HepG2 (cell line): ENCODE data around the gene ARID3C. TPM values are rescaled to one million over a fixed set of nuclear protein-coding genes. Genes with fewer than 3 reads are reported as not detected.

Experiments used
- ATAC-seq: fragments of 200-7000 bp; cut with Tn5 transposase; 3 replicates; pipeline ENCODE4 v1.9.1; 2020; ENCODE audit warnings: mild to moderate bottlenecking, moderate library complexity
- BruUV-seq: library from RNA; stranded (reverse); fragments of 400-500 nt; replicated peaks from 2 replicates; lab custom pipeline; 2021; lab: Mats Ljungman, UMichigan
- CTCF ChIA-PET: fragments of 300-600 bp; formaldehyde crosslinking; extraction: SDS; loops from one replicate; lab custom pipeline; 2021; ENCODE audit warnings: low total read pairs, inconsistent platforms, low intra/inter-chr PET ratio; lab: Yijun Ruan, JAX
- POLR2A ChIA-PET: fragments of 350-600 bp; sonication (Branson Sonifier 250); formaldehyde crosslinking; loops from one replicate; lab custom pipeline; 2020; ENCODE audit warnings: antibody characterized with exemption, inconsistent platforms; lab: Yijun Ruan, JAX
- DNase-seq: peaks from one replicate; pipeline ENCODE4 v3.0.0-alpha.2; 2015; ENCODE audit warnings: low spot score
- FAIRE-seq: peaks from 3 replicates; lab custom pipeline; 2011; peaks lifted over from hg19 to GRCh38; lab: Jason Lieb, UNC
- H2AFZ ChIP-seq: one replicate; pipeline ENCODE4 v1.6.1; 2011; ENCODE audit warnings: low read length, inconsistent platforms
- H3K27ac ChIP-seq: fragments of 300-600 bp; 3 replicates; pipeline ENCODE4 v1.8.0; 2011; ENCODE audit warnings: mixed run types, mild to moderate bottlenecking, mixed read lengths, low read length, inconsistent platforms; ENCODE audit not compliant: insufficient read depth; ENCODE audit errors: extremely low read length
- H3K27me3 ChIP-seq, 2 experiments: fragments of 200-600 bp in 1 of 2; 2 replicates in 1 of 2; 3 replicates in 1 of 2; pipeline versions ENCODE4 v1.6.0 to v1.8.0; 2011; ENCODE audit warnings: low read length in 2 of 2, mild to moderate bottlenecking in 2 of 2, moderate library complexity in 2 of 2, inconsistent platforms in 1 of 2; ENCODE audit not compliant: insufficient read depth in 2 of 2, control insufficient read depth in 1 of 2
- H3K36me3 ChIP-seq, 2 experiments: fragments of 200-600 bp in 1 of 2; replicated peaks in 1 of 2; 2 replicates in 1 of 2; 3 replicates in 1 of 2; pipeline versions ENCODE4 v1.5.1 to v1.8.0; 2011; ENCODE audit warnings: low read length in 2 of 2, inconsistent platforms in 1 of 2; ENCODE audit not compliant: insufficient read depth in 2 of 2, control insufficient read depth in 1 of 2
- H3K4me1 ChIP-seq: 2 replicates; pipeline ENCODE4 v1.5.1; 2012; ENCODE audit warnings: low read length, inconsistent platforms; ENCODE audit not compliant: insufficient read depth
- H3K4me2 ChIP-seq: 2 replicates; pipeline ENCODE4 v1.6.0; 2011; ENCODE audit warnings: low read depth, low read length, inconsistent platforms
- H3K4me3 ChIP-seq, 3 experiments: fragments of 200-600 bp in 1 of 3; sonication (generic), shearing (Covaris generic) in 1 of 3; replicated peaks in 1 of 3; 2 replicates each; pipeline ENCODE4 v1.5.1; 2011 to 2016; ENCODE audit warnings: low read length in 3 of 3, inconsistent platforms in 2 of 3, low read depth in 2 of 3, mild to moderate bottlenecking in 2 of 3, control low read depth in 1 of 3, mixed read lengths in 1 of 3; ENCODE audit not compliant: insufficient read depth in 1 of 3
- H3K79me2 ChIP-seq: one replicate; pipeline ENCODE4 v1.6.1; 2011; ENCODE audit warnings: low read length, inconsistent platforms; ENCODE audit not compliant: insufficient read depth
- H3K9ac ChIP-seq: 2 replicates; pipeline ENCODE4 v1.6.0; 2011; ENCODE audit warnings: mild to moderate bottlenecking, low read depth, low read length, inconsistent platforms; ENCODE audit not compliant: insufficient read depth
- H3K9me3 ChIP-seq: 2 replicates; pipeline ENCODE4 v1.5.1; 2012; ENCODE audit warnings: mild to moderate bottlenecking, low read length
- H4K20me1 ChIP-seq: 2 replicates; pipeline ENCODE4 v1.6.0; 2011; ENCODE audit warnings: inconsistent platforms, mild to moderate bottlenecking, low read length, moderate library complexity; ENCODE audit not compliant: insufficient read depth
- ERF ChIP-seq: IDR thresholded peaks from 2 replicates; pipeline ENCODE4 v1.6.1; 2018; ENCODE audit warnings: missing biosample characterization, missing genetic modification reagents
- ESRRA ChIP-seq: sonication (generic); formaldehyde crosslinking; IDR thresholded peaks from 2 replicates; pipeline ENCODE4 v1.5.1; 2020; ENCODE audit warnings: mild to moderate bottlenecking, low read depth, missing genetic modification reagents
- FLYWCH1 ChIP-seq: sonication (generic); formaldehyde crosslinking; IDR thresholded peaks from 2 replicates; pipeline ENCODE4 v1.8.1; 2023; ENCODE audit warnings: mild to moderate bottlenecking, missing genetic modification reagents
- HDAC1 ChIP-seq: sonication (generic); formaldehyde crosslinking; IDR thresholded peaks from 2 replicates; pipeline ENCODE4 v1.5.1; 2020; ENCODE audit warnings: mild to moderate bottlenecking, missing genetic modification reagents
- HOXA5 ChIP-seq: sonication (generic); formaldehyde crosslinking; IDR thresholded peaks from 2 replicates; pipeline ENCODE4 v1.4.0; 2020; ENCODE audit warnings: missing genetic modification reagents
- LCORL ChIP-seq, 2 experiments: fragments of 450-650 bp in 1 of 2; sonication (generic) in 1 of 2; formaldehyde crosslinking in 1 of 2; IDR thresholded peaks; 2 replicates each; pipeline versions ENCODE4 v1.5.0 to v1.6.1; 2017 to 2020; ENCODE audit warnings: antibody characterized with exemption in 1 of 2, missing genetic modification reagents in 1 of 2
- MIER2 ChIP-seq: IDR thresholded peaks from 2 replicates; pipeline ENCODE4 v1.6.1; 2016; ENCODE audit warnings: missing biosample characterization, missing genetic modification reagents
- NCOA1 ChIP-seq: sonication (generic); formaldehyde crosslinking; IDR thresholded peaks from 2 replicates; pipeline ENCODE4 v1.9.0; 2021; ENCODE audit warnings: missing genetic modification reagents
- POGZ ChIP-seq: sonication (generic); formaldehyde crosslinking; IDR thresholded peaks from 2 replicates; pipeline ENCODE4 v1.4.0; 2020; ENCODE audit warnings: mild to moderate bottlenecking, missing genetic modification reagents
- RFX5 ChIP-seq: IDR thresholded peaks from 2 replicates; pipeline ENCODE4 v1.6.1; 2011; ENCODE audit warnings: low read depth, low read length, improper control_type of control experiment
- RFXAP ChIP-seq: sonication (generic); formaldehyde crosslinking; IDR thresholded peaks from 2 replicates; pipeline ENCODE4 v1.4.0; 2020; ENCODE audit warnings: missing genetic modification reagents, borderline replicate concordance
- SATB2 ChIP-seq: sonication (generic); formaldehyde crosslinking; IDR thresholded peaks from 2 replicates; pipeline ENCODE4 v1.5.0; 2020; ENCODE audit warnings: missing genetic modification reagents
- SMAD3 ChIP-seq: sonication (generic); formaldehyde crosslinking; IDR thresholded peaks from 2 replicates; pipeline ENCODE4 v1.4.0; 2020; ENCODE audit warnings: missing genetic modification reagents
- THAP11 ChIP-seq: IDR thresholded peaks from 2 replicates; pipeline ENCODE4 v1.6.1; 2016; ENCODE audit warnings: missing biosample characterization, missing genetic modification reagents
- XBP1 ChIP-seq: sonication (generic); formaldehyde crosslinking; IDR thresholded peaks from 2 replicates; pipeline ENCODE4 v1.5.0; 2020; ENCODE audit warnings: missing genetic modification reagents
- XRCC5 ChIP-seq: fragments of 200-400 bp; formaldehyde crosslinking; optimal IDR thresholded peaks from 2 replicates; pipeline ENCODE3; 2017; ENCODE audit warnings: mild to moderate bottlenecking, low read length
- ZNF205 ChIP-seq: IDR thresholded peaks from 2 replicates; pipeline ENCODE4 v1.6.1; 2018; ENCODE audit warnings: missing biosample characterization, missing genetic modification reagents
- ZNF274 ChIP-seq: sonication (generic); formaldehyde crosslinking; IDR thresholded peaks from 2 replicates; pipeline ENCODE4 v1.5.1; 2020; ENCODE audit warnings: mild to moderate bottlenecking, missing genetic modification reagents
- ZNF33B ChIP-seq: sonication (generic); formaldehyde crosslinking; IDR thresholded peaks from 2 replicates; pipeline ENCODE4 v1.5.1; 2020; ENCODE audit warnings: mild to moderate bottlenecking, missing genetic modification reagents
- ZNF598 ChIP-seq: sonication (generic); formaldehyde crosslinking; IDR thresholded peaks from 2 replicates; pipeline ENCODE4 v1.5.1; 2020; ENCODE audit warnings: mild to moderate bottlenecking, missing genetic modification reagents, borderline replicate concordance
- WGBS: methylation state at CpG from one replicate; pipeline ENCODE4 v1.1.6; 2017; ENCODE audit warnings: low lambda C conversion rate; 5-methylcytosine and 5-hydroxymethylcytosine counted together
- in situ Hi-C: cut with HindIII; loops from 2 replicates; pipeline ENCODE4 v1.10.0; 2017; ENCODE audit warnings: low pct_unique_long_range_greater_than_20kb; ENCODE audit not compliant: extremely low pct_ligation_motif_present
- intact Hi-C: fragments of 100-400 bp; cut with micrococcal nuclease; formaldehyde crosslinking; loops from one replicate; pipeline ENCODE4 v1.10.0; 2022; ENCODE audit not compliant: unreplicated experiment
- polyA plus RNA-seq, 8 experiments: library from polyadenylated mRNA; depleted of rRNA in 3 of 8; stranded (reverse) in 7 of 8; unstranded in 1 of 8; fragments of >200 nt; fragmentation: Illumina TruSeq in 4 of 8; extraction: Trizol in 4 of 8; gene quantifications; 2 replicates each; pipeline versions ENCODE4 v1.2.1 to v1.2.3, GENCODE V29; 2011 to 2016; ENCODE audit warnings: low read depth in 4 of 8, missing spikeins in 1 of 8, mixed read lengths in 1 of 8; ENCODE audit not compliant: insufficient read depth in 1 of 8
- total RNA-seq, 5 experiments: library from RNA; depleted of rRNA; stranded (reverse); fragments of >200 nt; fragmentation: Illumina TruSeq; extraction: Trizol; gene quantifications; 2 replicates each; pipeline ENCODE4 v1.2.3, GENCODE V29; 2016; ENCODE audit warnings: low read depth in 1 of 5
- TF ChIP-seq, protein P1 (sequence below): sonication (generic); formaldehyde crosslinking; IDR thresholded peaks from 2 replicates; pipeline ENCODE4 v1.8.0; 2022; ENCODE audit warnings: mild to moderate bottlenecking, missing genetic modification reagents, moderate library complexity
- TF ChIP-seq, protein P2 (sequence below): sonication (generic); formaldehyde crosslinking; IDR thresholded peaks from 2 replicates; pipeline ENCODE4 v1.5.1; 2020; ENCODE audit warnings: mild to moderate bottlenecking, moderate library complexity, missing genetic modification reagents

ARID3C gene
- total and polyA plus RNA-seq, 2 of the 13 experiments (the other 11 are each of a cell fraction or from before 2014, with no cell fraction given) = not detected

DNA sequence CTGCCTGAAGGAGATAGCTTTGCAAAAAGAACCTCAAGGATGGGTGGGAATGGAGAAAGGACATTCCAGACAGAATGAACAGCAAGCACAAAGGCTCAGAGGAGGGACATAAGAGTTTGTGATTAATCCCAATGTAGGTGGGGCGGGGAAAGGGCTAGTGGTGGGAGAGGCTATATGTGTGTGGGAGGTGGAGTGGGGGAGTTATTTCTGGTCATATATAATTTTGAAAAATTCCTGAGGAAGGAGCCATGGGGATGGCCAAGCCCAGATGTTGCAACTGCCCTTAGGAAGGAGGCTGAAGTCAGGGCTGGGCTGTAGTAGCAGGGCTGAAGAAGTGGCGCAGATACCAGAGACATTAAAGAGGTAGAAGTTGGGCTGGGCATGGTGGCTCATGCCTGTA lies 47.0 kb upstream of the ARID3C start (continued):
- TF ChIP-seq, protein P1, sequence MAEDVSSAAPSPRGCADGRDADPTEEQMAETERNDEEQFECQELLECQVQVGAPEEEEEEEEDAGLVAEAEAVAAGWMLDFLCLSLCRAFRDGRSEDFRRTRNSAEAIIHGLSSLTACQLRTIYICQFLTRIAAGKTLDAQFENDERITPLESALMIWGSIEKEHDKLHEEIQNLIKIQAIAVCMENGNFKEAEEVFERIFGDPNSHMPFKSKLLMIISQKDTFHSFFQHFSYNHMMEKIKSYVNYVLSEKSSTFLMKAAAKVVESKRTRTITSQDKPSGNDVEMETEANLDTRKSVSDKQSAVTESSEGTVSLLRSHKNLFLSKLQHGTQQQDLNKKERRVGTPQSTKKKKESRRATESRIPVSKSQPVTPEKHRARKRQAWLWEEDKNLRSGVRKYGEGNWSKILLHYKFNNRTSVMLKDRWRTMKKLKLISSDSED = no peak
- no peak for TF ChIP-seq FLYWCH1 (CRISPR knock-in tag)
- no peak for TF ChIP-seq NCOA1 (CRISPR knock-in tag)

DNA sequence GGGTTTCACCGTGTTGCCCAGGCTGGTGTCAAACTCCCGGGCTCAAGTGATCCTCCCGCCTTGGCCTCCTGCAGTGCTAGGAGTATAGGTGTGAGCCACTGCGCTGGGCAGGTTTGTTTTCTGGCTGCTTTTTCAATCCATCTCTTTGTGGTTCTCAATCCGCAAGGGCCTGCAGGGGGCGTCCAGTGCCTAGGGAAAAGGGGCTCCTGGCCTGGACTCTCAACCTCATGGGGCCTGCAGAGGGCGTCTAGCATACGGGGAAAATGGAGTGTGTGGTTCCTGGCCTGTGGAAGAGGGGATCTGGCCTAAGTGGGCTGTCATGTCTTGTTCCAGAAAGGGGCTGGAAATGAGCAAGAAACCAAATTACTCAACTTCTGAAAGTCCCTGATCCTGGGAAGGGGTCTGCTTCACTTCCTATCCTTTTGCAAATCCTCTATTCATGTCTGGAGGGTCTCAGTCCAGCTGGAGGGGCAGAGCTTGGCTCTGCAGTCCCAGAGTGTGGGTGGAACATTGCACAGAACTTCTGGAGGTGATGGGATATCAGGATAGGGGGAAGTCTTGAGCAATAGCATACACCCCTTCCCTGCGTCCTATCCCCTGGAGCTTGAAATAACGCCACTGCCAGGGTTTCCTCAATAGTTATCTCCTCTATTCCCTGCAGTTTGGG lies 46.3 kb upstream of the ARID3C start:
- ATAC-seq (peak; percentile 99), FAIRE-seq (peak; percentile 78), DNase-seq (peak; percentile 80)
- Histone ChIP-seq H3K79me2 (no peaks in the 10 kb centered on the region), H3K4me3 (no peak overlapping the region), H3K36me3 (no peaks in the 10 kb centered on the region), H3K4me1 (peaks cover 4% of the 10 kb centered on the region; the same call in 1 of the 2 replicates), H4K20me1 (no peaks in the 10 kb centered on the region), H3K27me3 (no peaks in the 10 kb centered on the region), H3K9me3 (no peaks in the 10 kb centered on the region), H3K4me2 (no peak overlapping the region), H3K27ac (no peak overlapping the region), H3K9ac (no peak overlapping the region), H2AFZ (no peak overlapping the region)
- WGBS = 23% methylated on average over 9 of the region's 10 CpGs
- ChIA-PET CTCF (interaction anchor here (0.7 to 6.1 kb wide), 5 partner anchors 11 to 62 kb away, joined by 3 to 178 read pairs (median 4); no protein-coding TSS in a partner anchor), POLR2A (interaction anchor here (0.9 to 1.5 kb wide), 2 partner anchors 10 to 27 kb away, joined by 3 to 5 read pairs; no protein-coding TSS in a partner anchor)
- intact Hi-C loops = loop anchor here (1.0 kb wide), 2 partner anchors 13 to 27 kb away; no protein-coding TSS in a partner anchor
- BruUV-seq = no TSS peak
- in situ Hi-C loops = no loop called here
- TF ChIP-seq POGZ (CRISPR knock-in tag) = peak; percentile 53; the same call in 1 of the 2 replicates
- peak; percentile 66; the same call in 1 of the 2 replicates for TF ChIP-seq ZNF598 (CRISPR knock-in tag)
- TF ChIP-seq ERF = peak; percentile 53; the same call in 1 of the 2 replicates
- TF ChIP-seq SMAD3 = peak; percentile 57; the same call in 1 of the 2 replicates
- no peak for TF ChIP-seq LCORL (IDR thresholded peaks at IDR 0.05)
- 0 out of 2 replicates have a peak, but pooled peaks have one; percentile 29 for TF ChIP-seq LCORL (CRISPR knock-in tag; IDR thresholded peaks at IDR 0.05)
- peak; percentile 96 for TF ChIP-seq XRCC5
- TF ChIP-seq, protein P2, sequence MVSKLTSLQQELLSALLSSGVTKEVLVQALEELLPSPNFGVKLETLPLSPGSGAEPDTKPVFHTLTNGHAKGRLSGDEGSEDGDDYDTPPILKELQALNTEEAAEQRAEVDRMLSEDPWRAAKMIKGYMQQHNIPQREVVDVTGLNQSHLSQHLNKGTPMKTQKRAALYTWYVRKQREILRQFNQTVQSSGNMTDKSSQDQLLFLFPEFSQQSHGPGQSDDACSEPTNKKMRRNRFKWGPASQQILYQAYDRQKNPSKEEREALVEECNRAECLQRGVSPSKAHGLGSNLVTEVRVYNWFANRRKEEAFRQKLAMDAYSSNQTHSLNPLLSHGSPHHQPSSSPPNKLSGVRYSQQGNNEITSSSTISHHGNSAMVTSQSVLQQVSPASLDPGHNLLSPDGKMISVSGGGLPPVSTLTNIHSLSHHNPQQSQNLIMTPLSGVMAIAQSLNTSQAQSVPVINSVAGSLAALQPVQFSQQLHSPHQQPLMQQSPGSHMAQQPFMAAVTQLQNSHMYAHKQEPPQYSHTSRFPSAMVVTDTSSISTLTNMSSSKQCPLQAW (CRISPR knock-in tag) = peak; percentile 84
- peak; percentile 62; the same call in 1 of the 2 replicates for TF ChIP-seq HOXA5 (CRISPR knock-in tag)
- TF ChIP-seq RFXAP (CRISPR knock-in tag) = peak; percentile 44; the same call in 1 of the 2 replicates
- TF ChIP-seq SATB2 (CRISPR knock-in tag) = no peak
- TF ChIP-seq ZNF205 (CRISPR knock-in tag) = 0 out of 2 replicates have a peak, but pooled peaks have one; percentile 19
- TF ChIP-seq ZNF33B (CRISPR knock-in tag) = peak; percentile 57; the same call in 1 of the 2 replicates
- TF ChIP-seq HDAC1 (CRISPR knock-in tag) = peak; percentile 39; the same call in 1 of the 2 replicates
- 0 out of 2 replicates have a peak, but pooled peaks have one; percentile 34 for TF ChIP-seq THAP11 (CRISPR knock-in tag)
- TF ChIP-seq MIER2 (CRISPR knock-in tag) = 0 out of 2 replicates have a peak, but pooled peaks have one; percentile 55
- 0 out of 2 replicates have a peak, but pooled peaks have one; percentile 55 for TF ChIP-seq ESRRA
- TF ChIP-seq ZNF274 (CRISPR knock-in tag) = 0 out of 2 replicates have a peak, but pooled peaks have one; percentile 55
- no peak for TF ChIP-seq XBP1
- no peak for TF ChIP-seq RFX5
